DLD1 (cell line): ENCODE results near the gene PROKR1.
"Not testable (repeated sequence)": the region's sequence is repeated elsewhere in the genome, so short reads cannot be mapped to it uniquely, and the experiment has no call there.

Experiments used
- in situ Hi-C: cut with HindIII; loops from 2 replicates; pipeline ENCODE4 v1.10.0; 2017; ENCODE audit warnings: low sequenced_read_pairs

Gene PROKR1

GRCh38 chr2:68653538-68653982 is 10.2 kb downstream of the PROKR1 start:
- in situ Hi-C loops, result no loop called here

- in situ Hi-C loops, result no loop called here
Observed at GRCh38 chr2:68658266-68658665, 14.9 kb downstream of the PROKR1 start.

- in situ Hi-C loops, result no loop called here
Observed at GRCh38 chr2:68659081-68659480, 15.7 kb downstream of the PROKR1 start.

- in situ Hi-C loops, result no loop called here
Observed at GRCh38 chr2:68660658-68661057, 17.3 kb downstream of the PROKR1 start.

GRCh38 chr2:68662466-68662865 is 19.1 kb downstream of the PROKR1 start:
- in situ Hi-C loops, result no loop called here

- in situ Hi-C loops, result no loop called here
Observed at GRCh38 chr2:68663371-68664156, 20.2 kb downstream of the PROKR1 start.

- in situ Hi-C loops, result no loop called here
Observed at GRCh38 chr2:68667371-68667770, 24.0 kb downstream of the PROKR1 start.

GRCh38 chr2:68669651-68670050 is 26.3 kb downstream of the PROKR1 start:
- in situ Hi-C loops, result no loop called here

GRCh38 chr2:68671961-68672360 is 28.6 kb downstream of the PROKR1 start:
- in situ Hi-C loops, result no loop called here

- in situ Hi-C loops, result no loop called here
Observed at GRCh38 chr2:68673631-68674030, 30.3 kb downstream of the PROKR1 start.

- in situ Hi-C loops, result no loop called here
Observed at GRCh38 chr2:68675470-68675869, 32.1 kb downstream of the PROKR1 start.

GRCh38 chr2:68677837-68678236 is 34.5 kb downstream of the PROKR1 start:
- in situ Hi-C loops, result not testable (repeated sequence)

- in situ Hi-C loops, result not testable (repeated sequence)
Observed at GRCh38 chr2:68679166-68679916, 36.0 kb downstream of the PROKR1 start.

GRCh38 chr2:68679917-68680267 is 36.5 kb downstream of the PROKR1 start:
- in situ Hi-C loops, result not testable (repeated sequence)

GRCh38 chr2:68684197-68684596 is 40.8 kb downstream of the PROKR1 start:
- in situ Hi-C loops, result no loop called here

GRCh38 chr2:68686178-68686577 is 42.8 kb downstream of the PROKR1 start:
- in situ Hi-C loops, result no loop called here

GRCh38 chr2:68687018-68687417 is 43.6 kb downstream of the PROKR1 start:
- in situ Hi-C loops, result no loop called here

GRCh38 chr2:68689553-68690537 is 46.5 kb downstream of the PROKR1 start:
- in situ Hi-C loops, result no loop called here

- in situ Hi-C loops, result no loop called here
Observed at GRCh38 chr2:68690851-68691250, 47.5 kb downstream of the PROKR1 start.

GRCh38 chr2:68692511-68692910 is 49.1 kb downstream of the PROKR1 start:
- in situ Hi-C loops, result no loop called here

GRCh38 chr2:68693951-68694350 is 50.6 kb downstream of the PROKR1 start:
- in situ Hi-C loops, result no loop called here
